Measurements from ENCODE around the gene GGT7. TPM values are rescaled to one million over a fixed set of nuclear protein-coding genes. Genes with fewer than 3 reads are reported as not detected.

The GGT7 gene
- total RNA-seq, 1 experiment from 2014 or later = 27.7 TPM

GRCh38 chr20:34888468-34888867 is 15.8 kb upstream of the GGT7 start:
- Mint-ChIP-seq H3K36me3 (peaks cover 8% of the 10 kb centered on the region; the same call in 1 of the 2 replicates), H3K4me3 (no peak overlapping the region), H3K27ac (peak overlapping the region; percentile 8; the same call in 1 of the 2 replicates), H3K9me3 (no peaks in the 10 kb centered on the region), H3K4me1 (no peaks in the 10 kb centered on the region), H3K27me3 (ENCODE audit: low read depth) (no peaks in the 10 kb centered on the region)
- TF ChIP-seq MYBL2 (CRISPR knock-in tag; IDR thresholded peaks at IDR 0.05) (no peak), GRHL2 (CRISPR knock-in tag; IDR thresholded peaks at IDR 0.05; ENCODE audit: insufficient replicate concordance, severe bottlenecking) (no peak), ZNF121 (CRISPR knock-in tag; IDR thresholded peaks at IDR 0.05) (no peak), SMAD4 (CRISPR knock-in tag; IDR thresholded peaks at IDR 0.05) (no peak), FOXP4 (CRISPR knock-in tag; IDR thresholded peaks at IDR 0.05) (no peak), ZNF416 (CRISPR knock-in tag; IDR thresholded peaks at IDR 0.05) (no peak), ZNF232 (CRISPR knock-in tag; IDR thresholded peaks at IDR 0.05) (no peak), ZNF138 (CRISPR knock-in tag; conservative IDR thresholded peaks at IDR 0.05) (no peak), USF1 (CRISPR knock-in tag; IDR thresholded peaks at IDR 0.05) (no peak), FOXK1 (CRISPR knock-in tag; IDR thresholded peaks at IDR 0.05) (no peak), ZBTB43 (CRISPR knock-in tag; IDR thresholded peaks at IDR 0.05) (no peak), ZNF671 (CRISPR knock-in tag; IDR thresholded peaks at IDR 0.05) (no peak), NR3C1 (CRISPR knock-in tag; conservative IDR thresholded peaks at IDR 0.05; ENCODE audit: low read depth) (no peak)
- ChIA-PET CTCF (interaction anchor here (0.6 kb wide), 1 partner anchor 240 kb away, joined by 3 read pairs; no protein-coding TSS in a partner anchor), POLR2A (interaction anchor here (0.6 kb wide), 1 partner anchor 70 kb away, joined by 3 read pairs; no protein-coding TSS in a partner anchor)
- ATAC-seq (no peak), DNase-seq (ENCODE audit: low spot score) (no peak)

- no peaks in the 10 kb centered on the region for H3K27me3 Mint-ChIP-seq (ENCODE audit: low read depth)
- H3K27ac Mint-ChIP-seq = no peak overlapping the region
- ChIA-PET POLR2A (no interaction called here), CTCF (no interaction called here)
- no peaks in the 10 kb centered on the region for H3K4me1 Mint-ChIP-seq
- peaks cover 17% of the 10 kb centered on the region; the same call in 1 of the 2 replicates for H3K36me3 Mint-ChIP-seq
- TF ChIP-seq MXD4 (CRISPR knock-in tag; IDR thresholded peaks at IDR 0.05; ENCODE audit: borderline replicate concordance) = no peak
- no peak for TF ChIP-seq MLX (CRISPR knock-in tag; IDR thresholded peaks at IDR 0.05)
- TF ChIP-seq ZNF416 (CRISPR knock-in tag; IDR thresholded peaks at IDR 0.05) = no peak
- TF ChIP-seq JAZF1 (CRISPR knock-in tag; IDR thresholded peaks at IDR 0.05) = no peak
- ATAC-seq (no peak), DNase-seq (ENCODE audit: low spot score) (no peak)
- H3K4me3 Mint-ChIP-seq = no peak overlapping the region
- H3K9me3 Mint-ChIP-seq = no peaks in the 10 kb centered on the region
Observed at GRCh38 chr20:34887023-34887422, 14.4 kb upstream of the GGT7 start.

- no peaks in the 10 kb centered on the region for H3K4me1 Mint-ChIP-seq
- H3K27ac Mint-ChIP-seq = no peak overlapping the region
- no peak for ATAC-seq
- H3K36me3 Mint-ChIP-seq = peaks cover 17% of the 10 kb centered on the region; the same call in 1 of the 2 replicates
- CTCF ChIA-PET = no interaction called here
- H3K4me3 Mint-ChIP-seq = no peak overlapping the region
- no peaks in the 10 kb centered on the region for H3K27me3 Mint-ChIP-seq (ENCODE audit: low read depth)
- H3K9me3 Mint-ChIP-seq = no peaks in the 10 kb centered on the region
- no peak for DNase-seq (ENCODE audit: low spot score)
- POLR2A ChIA-PET = interaction anchor here (0.7 kb wide), 1 partner anchor 10 kb away, joined by 3 read pairs; the partner anchor contains the start of gene ACSS2
- TF ChIP-seq ZNF512 (CRISPR knock-in tag; IDR thresholded peaks at IDR 0.05; ENCODE audit: borderline replicate concordance) (no peak), KAT7 (CRISPR knock-in tag; IDR thresholded peaks at IDR 0.05; ENCODE audit: borderline replicate concordance) (no peak), ZMAT4 (CRISPR knock-in tag; IDR thresholded peaks at IDR 0.05) (no peak), JAZF1 (CRISPR knock-in tag; IDR thresholded peaks at IDR 0.05) (no peak), OVOL2 (CRISPR knock-in tag; IDR thresholded peaks at IDR 0.05; ENCODE audit: borderline replicate concordance) (no peak), ZNF138 (CRISPR knock-in tag; conservative IDR thresholded peaks at IDR 0.05) (no peak), ESRRA (CRISPR knock-in tag; IDR thresholded peaks at IDR 0.05; ENCODE audit: borderline replicate concordance) (no peak), AFF4 (CRISPR knock-in tag; IDR thresholded peaks at IDR 0.05; ENCODE audit: borderline replicate concordance) (no peak)
Observed at GRCh38 chr20:34886122-34886521, 13.5 kb upstream of the GGT7 start.
